ENCODE data around the gene TBC1D17.

TBC1D17 gene

DNA sequence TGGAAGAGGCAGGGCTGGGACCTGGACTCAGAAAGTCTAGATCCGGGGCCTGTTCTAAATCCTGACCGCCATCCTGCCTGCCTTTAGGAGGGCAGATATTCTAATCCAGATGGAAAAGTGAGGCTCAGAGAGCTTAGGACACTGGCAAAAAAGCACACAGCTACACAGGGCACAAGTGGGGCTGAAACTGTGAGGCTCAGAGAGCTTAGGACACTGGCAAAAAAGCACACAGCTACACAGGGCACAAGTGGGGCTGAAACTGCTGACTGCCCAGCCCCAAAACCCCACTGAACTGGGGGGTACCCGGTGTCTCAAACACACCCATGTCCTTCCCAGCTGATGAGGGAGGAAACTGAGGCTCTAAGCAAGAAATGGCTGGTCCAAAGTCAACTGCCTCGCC lies 2.3 kb upstream of the TBC1D17 start:
- in situ Hi-C loops (cut with MboI; ENCODE audit: low sequenced_read_pairs): no loop called here

DNA sequence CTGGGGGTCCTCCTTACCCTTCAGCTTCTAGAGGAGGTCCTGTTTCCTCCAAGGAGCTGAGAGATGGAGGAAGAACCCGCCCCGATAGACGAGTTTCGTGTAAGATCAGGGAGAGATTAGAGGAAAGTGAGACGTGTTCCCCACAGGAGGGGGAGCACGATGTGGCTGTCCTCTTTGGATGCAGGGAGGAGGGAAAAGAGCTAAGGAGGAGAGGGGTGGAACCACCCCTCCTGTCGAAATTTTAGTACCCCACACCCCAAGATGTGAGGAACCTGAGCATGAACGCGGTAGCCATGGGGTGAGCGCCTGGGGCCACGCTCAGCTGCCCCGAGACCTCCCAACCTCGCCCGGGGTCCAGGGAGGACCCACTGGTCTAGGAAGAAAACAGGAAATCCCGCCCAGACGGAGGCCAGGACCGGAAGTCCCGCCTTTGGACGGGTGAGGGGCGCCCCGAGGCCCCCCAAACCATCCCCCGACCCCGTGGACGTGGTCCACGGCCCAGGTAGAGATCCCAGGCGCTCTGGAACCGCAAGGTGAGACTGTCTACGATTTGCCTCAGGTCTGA lies 1.6 kb upstream of the TBC1D17 start:
- in situ Hi-C loops (cut with MboI; ENCODE audit: low sequenced_read_pairs): no loop called here

- in situ Hi-C loops (cut with MboI; ENCODE audit: low sequenced_read_pairs): no loop called here
Observed at GRCh38 chr19:49876422-49877019, 981 bp upstream of the TBC1D17 start.

- in situ Hi-C loops (cut with MboI; ENCODE audit: low sequenced_read_pairs): no loop called here
Observed at GRCh38 chr19:49877879-49878743, 609 bp downstream of the TBC1D17 start.

DNA sequence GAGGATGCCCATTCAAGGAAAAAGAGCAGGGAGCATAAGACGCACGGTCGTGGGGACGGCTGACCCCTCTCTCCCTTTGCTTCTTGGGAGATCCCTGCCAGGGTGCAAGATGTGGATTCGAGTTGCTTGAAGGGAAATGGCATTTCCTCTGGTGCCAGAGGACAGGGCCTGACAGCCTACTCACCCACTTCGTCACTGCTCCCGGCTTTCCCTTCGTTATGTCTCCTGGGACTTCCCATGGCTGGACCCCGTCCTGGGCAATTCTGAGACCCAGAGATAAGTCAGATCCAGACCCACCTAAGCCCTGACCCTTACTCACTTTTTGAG lies 1.2 kb downstream of the TBC1D17 start:
- in situ Hi-C loops (cut with MboI; ENCODE audit: low sequenced_read_pairs): no loop called here

GRCh38 chr19:49879243-49879963 lies 1.9 kb downstream of the TBC1D17 start:
- in situ Hi-C loops (cut with MboI; ENCODE audit: low sequenced_read_pairs): no loop called here

- in situ Hi-C loops (cut with MboI; ENCODE audit: low sequenced_read_pairs): no loop called here
Observed at GRCh38 chr19:49880162-49880869, 2.8 kb downstream of the TBC1D17 start.

DNA sequence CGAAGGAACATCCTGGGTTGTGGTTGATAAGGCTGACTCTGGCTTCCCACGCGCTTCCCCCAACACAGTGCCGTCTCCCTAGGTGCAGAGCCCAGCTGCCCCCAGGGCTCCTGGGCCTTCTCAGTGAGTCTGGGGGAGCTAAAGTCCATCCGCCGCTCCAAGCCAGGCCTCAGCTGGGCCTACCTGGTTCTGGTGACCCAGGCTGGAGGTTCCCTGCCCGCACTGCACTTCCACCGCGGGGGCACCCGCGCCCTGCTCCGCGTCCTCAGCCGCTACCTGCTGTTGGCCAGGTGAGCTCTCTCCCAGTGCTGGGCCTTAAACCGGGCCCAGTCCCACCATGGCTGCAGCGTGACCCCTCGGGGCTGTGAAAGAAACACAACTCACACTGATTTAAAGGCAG lies 3.7 kb downstream of the TBC1D17 start:
- in situ Hi-C loops (cut with MboI; ENCODE audit: low sequenced_read_pairs): no loop called here

GRCh38 chr19:49881672-49882394 lies 4.3 kb downstream of the TBC1D17 start:
- in situ Hi-C loops (cut with MboI; ENCODE audit: low sequenced_read_pairs): no loop called here

DNA sequence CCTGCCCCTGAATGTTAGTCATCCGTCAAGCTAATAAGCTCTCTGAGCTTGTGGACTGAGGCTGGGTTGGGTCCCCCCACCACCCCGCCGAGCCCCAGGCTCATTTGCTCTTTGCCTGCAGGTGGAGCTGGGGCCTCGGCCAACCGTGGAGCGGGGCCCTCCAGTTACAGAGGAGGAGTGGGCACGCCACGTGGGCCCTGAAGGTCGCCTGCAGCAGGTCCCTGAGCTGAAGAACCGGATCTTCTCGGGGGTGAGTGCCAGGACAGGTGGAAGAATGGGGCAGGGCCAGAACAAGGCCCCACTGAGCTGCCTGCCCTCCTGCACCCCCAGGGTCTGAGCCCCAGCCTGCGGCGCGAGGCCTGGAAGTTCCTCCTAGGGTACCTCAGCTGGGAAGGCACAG lies 5.1 kb downstream of the TBC1D17 start:
- in situ Hi-C loops (cut with MboI; ENCODE audit: low sequenced_read_pairs): no loop called here

DNA sequence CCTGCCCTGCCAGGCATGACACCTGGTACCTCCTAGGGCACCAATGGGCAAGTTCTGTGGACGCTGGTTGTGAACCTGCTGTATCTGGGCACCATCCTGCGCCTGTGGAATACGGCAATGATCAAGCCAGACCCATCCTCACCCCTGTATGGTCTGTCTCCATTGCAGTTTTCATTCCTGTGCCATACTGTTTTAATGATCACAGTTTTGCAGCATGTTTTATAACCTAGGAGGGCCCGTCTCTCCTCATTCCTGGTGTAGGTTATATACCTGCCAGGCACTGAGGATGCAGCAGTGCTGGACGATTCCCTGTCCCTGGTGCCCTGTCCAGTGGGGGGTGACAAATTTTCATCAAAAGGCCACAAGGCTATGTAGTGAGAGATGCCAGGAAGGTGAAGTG lies 5.6 kb downstream of the TBC1D17 start:
- in situ Hi-C loops (cut with MboI; ENCODE audit: low sequenced_read_pairs): no loop called here

DNA sequence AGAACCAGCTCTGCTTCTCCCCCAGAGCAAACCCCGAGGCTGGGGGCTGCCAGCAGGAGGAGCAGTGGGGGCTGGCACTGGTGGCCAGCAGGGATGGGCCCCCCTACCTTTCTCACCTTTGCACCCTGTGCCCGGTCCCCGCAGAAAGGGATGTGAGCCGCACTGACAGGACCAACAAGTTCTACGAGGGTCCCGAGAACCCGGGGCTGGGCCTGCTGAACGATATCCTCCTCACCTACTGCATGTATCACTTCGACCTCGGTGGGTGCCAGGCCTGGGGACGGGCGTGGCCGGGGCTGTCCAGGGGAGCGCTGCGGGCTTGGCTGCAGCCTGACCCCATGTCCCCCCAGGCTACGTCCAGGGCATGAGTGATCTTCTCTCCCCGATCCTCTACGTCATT lies 6.6 kb downstream of the TBC1D17 start:
- in situ Hi-C loops (cut with MboI; ENCODE audit: low sequenced_read_pairs): no loop called here

GRCh38 chr19:49884760-49885159 lies 7.3 kb downstream of the TBC1D17 start:
- in situ Hi-C loops (cut with MboI; ENCODE audit: low sequenced_read_pairs): no loop called here

- in situ Hi-C loops (cut with MboI; ENCODE audit: low sequenced_read_pairs): no loop called here
Observed at GRCh38 chr19:49887037-49887664, 9.6 kb downstream of the TBC1D17 start.

DNA sequence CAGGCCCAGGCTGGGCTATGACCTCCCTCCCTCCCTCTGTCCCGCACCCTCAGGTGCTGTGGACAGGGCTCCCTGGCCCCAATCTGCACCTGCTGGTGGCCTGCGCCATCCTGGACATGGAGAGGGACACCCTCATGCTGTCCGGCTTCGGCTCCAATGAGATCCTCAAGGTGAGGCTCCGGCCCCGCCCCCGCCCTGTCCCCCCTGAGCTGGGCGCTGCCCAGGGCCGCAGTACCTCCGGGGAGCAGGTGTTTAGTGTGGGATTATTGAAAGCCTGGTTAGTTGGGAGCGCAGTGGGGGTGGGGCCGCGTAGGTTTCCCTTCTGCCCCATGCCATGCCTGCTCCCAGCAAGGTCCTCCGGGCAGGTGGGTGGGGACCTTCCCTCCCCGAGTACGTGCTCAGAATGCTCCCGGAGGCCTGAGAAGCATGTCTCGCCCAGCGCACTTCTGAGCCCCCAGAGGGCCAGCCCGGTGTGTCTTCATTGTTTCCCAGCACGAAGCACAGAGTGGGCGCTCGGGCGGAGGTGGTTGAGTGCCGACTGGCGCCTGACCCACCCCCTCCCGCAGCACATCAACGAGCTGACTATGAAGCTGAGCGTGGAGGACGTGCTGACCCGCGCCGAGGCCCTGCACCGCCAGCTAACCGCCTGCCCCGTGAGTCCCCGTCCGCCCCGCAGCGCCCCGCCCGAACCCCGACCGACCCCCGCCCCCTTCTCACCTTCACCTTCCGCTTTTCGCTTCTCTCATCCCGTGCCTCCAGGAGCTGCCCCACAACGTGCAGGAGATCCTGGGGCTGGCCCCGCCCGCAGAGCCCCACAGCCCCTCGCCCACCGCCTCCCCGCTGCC lies 10.4 kb downstream of the TBC1D17 start:
- in situ Hi-C loops (cut with MboI; ENCODE audit: low sequenced_read_pairs): no loop called here

DNA sequence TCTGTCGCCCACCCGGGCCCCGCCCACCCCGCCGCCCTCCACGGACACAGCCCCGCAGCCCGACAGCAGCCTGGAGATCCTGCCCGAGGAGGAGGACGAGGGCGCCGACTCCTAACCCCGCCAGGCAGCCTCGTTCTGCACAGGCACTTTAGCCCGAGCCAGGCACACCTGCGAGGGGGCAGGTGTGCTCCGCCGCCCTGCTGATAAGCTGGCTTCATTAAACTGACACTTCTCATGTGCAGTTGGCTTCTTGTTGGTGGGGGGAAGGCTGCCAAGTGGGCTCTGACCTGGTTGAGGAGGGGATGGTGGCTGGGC lies 11.0 kb downstream of the TBC1D17 start:
- in situ Hi-C loops (cut with MboI; ENCODE audit: low sequenced_read_pairs): no loop called here

- in situ Hi-C loops (cut with MboI; ENCODE audit: low sequenced_read_pairs): no loop called here
Observed at GRCh38 chr19:49889038-49889686, 11.7 kb downstream of the TBC1D17 start.

GRCh38 chr19:49889687-49890348 lies 12.3 kb downstream of the TBC1D17 start:
- in situ Hi-C loops (cut with MboI; ENCODE audit: low sequenced_read_pairs): no loop called here
